ENCODE data around the gene SNX18. TPM values are rescaled to one million over a fixed set of nuclear protein-coding genes. Genes with fewer than 3 reads are reported as not detected.

The SNX18 gene
- total RNA-seq, 1 experiment from 2014 or later, result 16.0 TPM

DNA sequence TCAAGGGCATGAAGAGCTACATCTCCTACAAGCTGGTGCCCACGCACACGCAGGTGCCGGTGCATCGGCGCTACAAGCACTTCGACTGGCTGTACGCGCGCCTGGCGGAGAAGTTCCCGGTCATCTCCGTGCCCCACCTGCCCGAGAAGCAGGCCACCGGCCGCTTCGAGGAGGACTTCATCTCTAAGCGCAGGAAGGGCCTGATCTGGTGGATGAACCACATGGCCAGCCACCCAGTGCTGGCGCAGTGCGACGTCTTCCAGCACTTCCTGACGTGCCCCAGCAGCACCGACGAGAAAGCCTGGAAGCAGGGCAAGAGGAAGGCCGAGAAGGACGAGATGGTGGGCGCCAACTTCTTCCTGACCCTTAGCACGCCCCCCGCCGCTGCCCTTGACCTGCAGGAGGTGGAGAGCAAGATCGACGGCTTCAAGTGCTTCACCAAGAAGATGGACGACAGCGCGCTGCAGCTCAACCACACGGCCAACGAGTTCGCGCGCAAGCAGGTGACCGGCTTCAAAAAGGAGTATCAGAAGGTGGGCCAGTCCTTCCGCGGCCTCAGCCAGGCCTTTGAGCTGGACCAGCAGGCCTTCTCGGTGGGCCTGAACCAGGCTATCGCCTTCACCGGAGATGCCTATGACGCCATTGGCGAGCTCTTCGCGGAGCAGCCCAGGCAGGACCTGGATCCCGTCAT is 1.4 kb downstream of the SNX18 start:
- POLR2A ChIA-PET, result no interaction called here
- Histone ChIP-seq H4K20me1 (ENCODE audit: insufficient read depth) (peaks cover 4% of the 10 kb centered on the region; the same call in 1 of the 2 replicates), H3K27me3 (ENCODE audit: insufficient read depth, low read length) (no peaks in the 10 kb centered on the region), H3K27ac (ENCODE audit: low read depth, low read length) (no peak overlapping the region), H3K36me3 (ENCODE audit: control insufficient read depth in 1 of 2, insufficient read depth in 2 of 2, low read length in 2 of 2) (0 out of 4 replicates have a peak, but pooled peaks cover 0 to 10% of the 10 kb centered on the region in 2 experiments), H3K9me3 (ENCODE audit: control insufficient read depth in 1 of 2, insufficient read depth in 1 of 2, low read depth in 1 of 2, low read length in 2 of 2) (no peaks in the 10 kb centered on the region), H3K4me3 (replicated peaks in 1 of 2; ENCODE audit: low read depth in 1 of 2, low read length in 2 of 2) (peak overlapping the region; percentile 65 to 70; a peak in 2 of 4 replicates), H3K9me2 (ENCODE audit: insufficient read depth) (no peaks in the 10 kb centered on the region), H3K4me1 (ENCODE audit: control insufficient read depth in 1 of 2, insufficient read depth in 2 of 2, low read length in 2 of 2) (peaks cover 2 to 16% of the 10 kb centered on the region in 2 experiments; a peak in 1 of 4 replicates), H3K4me2 (ENCODE audit: low read length) (peak overlapping the region; percentile 87), H2AFZ (ENCODE audit: low read depth, low read length, poor library complexity, severe bottlenecking) (no peak overlapping the region), H3K9ac (ENCODE audit: low read length) (no peak overlapping the region), H3K79me2 (ENCODE audit: insufficient read depth, low read length) (peaks cover 46% of the 10 kb centered on the region)
- DNase-seq (ENCODE audit: low read depth, low spot score) (no peak), ATAC-seq (no peak)
- TF ChIP-seq ZNF274 (IDR thresholded peaks at IDR 0.05; ENCODE audit: low read depth, low read length) (no peak), POLR2A (IDR thresholded peaks at IDR 0.05; ENCODE audit: borderline replicate concordance, extremely low read depth, insufficient read depth, insufficient read length) (no peak), TCF7L2 (IDR thresholded peaks at IDR 0.05; ENCODE audit: borderline replicate concordance, extremely low read depth, insufficient read depth, insufficient read length) (no peak), SRF (IDR thresholded peaks at IDR 0.05; ENCODE audit: low read depth) (no peak), YY1 (IDR thresholded peaks at IDR 0.05; ENCODE audit: extremely low read depth, insufficient replicate concordance, low read depth, low read length) (no peak), EZH2phosphoT487 (IDR thresholded peaks at IDR 0.05; ENCODE audit: borderline replicate concordance) (no peak), SIN3A (IDR thresholded peaks at IDR 0.05; ENCODE audit: low read depth) (no peak), JUND (IDR thresholded peaks at IDR 0.05) (no peak), SP1 (IDR thresholded peaks at IDR 0.05; ENCODE audit: low read depth) (no peak), EGR1 (IDR thresholded peaks at IDR 0.05; ENCODE audit: low read depth) (no peak), RAD21 (IDR thresholded peaks at IDR 0.05; ENCODE audit: low read depth) (no peak)
- TF ChIP-seq, protein P1, sequence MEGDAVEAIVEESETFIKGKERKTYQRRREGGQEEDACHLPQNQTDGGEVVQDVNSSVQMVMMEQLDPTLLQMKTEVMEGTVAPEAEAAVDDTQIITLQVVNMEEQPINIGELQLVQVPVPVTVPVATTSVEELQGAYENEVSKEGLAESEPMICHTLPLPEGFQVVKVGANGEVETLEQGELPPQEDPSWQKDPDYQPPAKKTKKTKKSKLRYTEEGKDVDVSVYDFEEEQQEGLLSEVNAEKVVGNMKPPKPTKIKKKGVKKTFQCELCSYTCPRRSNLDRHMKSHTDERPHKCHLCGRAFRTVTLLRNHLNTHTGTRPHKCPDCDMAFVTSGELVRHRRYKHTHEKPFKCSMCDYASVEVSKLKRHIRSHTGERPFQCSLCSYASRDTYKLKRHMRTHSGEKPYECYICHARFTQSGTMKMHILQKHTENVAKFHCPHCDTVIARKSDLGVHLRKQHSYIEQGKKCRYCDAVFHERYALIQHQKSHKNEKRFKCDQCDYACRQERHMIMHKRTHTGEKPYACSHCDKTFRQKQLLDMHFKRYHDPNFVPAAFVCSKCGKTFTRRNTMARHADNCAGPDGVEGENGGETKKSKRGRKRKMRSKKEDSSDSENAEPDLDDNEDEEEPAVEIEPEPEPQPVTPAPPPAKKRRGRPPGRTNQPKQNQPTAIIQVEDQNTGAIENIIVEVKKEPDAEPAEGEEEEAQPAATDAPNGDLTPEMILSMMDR (IDR thresholded peaks at IDR 0.05 in 2 of 3, conservative IDR thresholded peaks at IDR 0.05 in 1 of 3; ENCODE audit: borderline replicate concordance in 1 of 3, insufficient read depth in 1 of 3, low read depth in 2 of 3, low read length in 2 of 3), result no peak
- TF ChIP-seq, protein P2, sequence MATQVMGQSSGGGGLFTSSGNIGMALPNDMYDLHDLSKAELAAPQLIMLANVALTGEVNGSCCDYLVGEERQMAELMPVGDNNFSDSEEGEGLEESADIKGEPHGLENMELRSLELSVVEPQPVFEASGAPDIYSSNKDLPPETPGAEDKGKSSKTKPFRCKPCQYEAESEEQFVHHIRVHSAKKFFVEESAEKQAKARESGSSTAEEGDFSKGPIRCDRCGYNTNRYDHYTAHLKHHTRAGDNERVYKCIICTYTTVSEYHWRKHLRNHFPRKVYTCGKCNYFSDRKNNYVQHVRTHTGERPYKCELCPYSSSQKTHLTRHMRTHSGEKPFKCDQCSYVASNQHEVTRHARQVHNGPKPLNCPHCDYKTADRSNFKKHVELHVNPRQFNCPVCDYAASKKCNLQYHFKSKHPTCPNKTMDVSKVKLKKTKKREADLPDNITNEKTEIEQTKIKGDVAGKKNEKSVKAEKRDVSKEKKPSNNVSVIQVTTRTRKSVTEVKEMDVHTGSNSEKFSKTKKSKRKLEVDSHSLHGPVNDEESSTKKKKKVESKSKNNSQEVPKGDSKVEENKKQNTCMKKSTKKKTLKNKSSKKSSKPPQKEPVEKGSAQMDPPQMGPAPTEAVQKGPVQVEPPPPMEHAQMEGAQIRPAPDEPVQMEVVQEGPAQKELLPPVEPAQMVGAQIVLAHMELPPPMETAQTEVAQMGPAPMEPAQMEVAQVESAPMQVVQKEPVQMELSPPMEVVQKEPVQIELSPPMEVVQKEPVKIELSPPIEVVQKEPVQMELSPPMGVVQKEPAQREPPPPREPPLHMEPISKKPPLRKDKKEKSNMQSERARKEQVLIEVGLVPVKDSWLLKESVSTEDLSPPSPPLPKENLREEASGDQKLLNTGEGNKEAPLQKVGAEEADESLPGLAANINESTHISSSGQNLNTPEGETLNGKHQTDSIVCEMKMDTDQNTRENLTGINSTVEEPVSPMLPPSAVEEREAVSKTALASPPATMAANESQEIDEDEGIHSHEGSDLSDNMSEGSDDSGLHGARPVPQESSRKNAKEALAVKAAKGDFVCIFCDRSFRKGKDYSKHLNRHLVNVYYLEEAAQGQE (IDR thresholded peaks at IDR 0.05; ENCODE audit: low read depth), result no peak
- intact Hi-C loops (cut with micrococcal nuclease), result no loop called here
- BruUV-seq (replicated peaks), result no TSS peak
- RAD21 ChIA-PET (ENCODE audit: low non-redundant PET in 1 of 2, low total read pairs in 2 of 2, uncharacterized antibody in 2 of 2, unreplicated experiment in 2 of 2), result no interaction called here
- CTCF ChIA-PET, result interaction anchor here (0.6 to 1.0 kb wide), 2 partner anchors 326 to 349 kb away, joined by 3 to 4 read pairs; no protein-coding TSS in a partner anchor
